ENCODE data around the gene WNT3. TPM values are rescaled to one million over a fixed set of nuclear protein-coding genes. Genes with fewer than 3 reads are reported as not detected.
"Not testable (repeated sequence)": the region's sequence is repeated elsewhere in the genome, so short reads cannot be mapped to it uniquely, and the experiment has no call there.

The WNT3 gene
- total and polyA plus RNA-seq, 4 experiments from 2014 or later, result not detected

DNA sequence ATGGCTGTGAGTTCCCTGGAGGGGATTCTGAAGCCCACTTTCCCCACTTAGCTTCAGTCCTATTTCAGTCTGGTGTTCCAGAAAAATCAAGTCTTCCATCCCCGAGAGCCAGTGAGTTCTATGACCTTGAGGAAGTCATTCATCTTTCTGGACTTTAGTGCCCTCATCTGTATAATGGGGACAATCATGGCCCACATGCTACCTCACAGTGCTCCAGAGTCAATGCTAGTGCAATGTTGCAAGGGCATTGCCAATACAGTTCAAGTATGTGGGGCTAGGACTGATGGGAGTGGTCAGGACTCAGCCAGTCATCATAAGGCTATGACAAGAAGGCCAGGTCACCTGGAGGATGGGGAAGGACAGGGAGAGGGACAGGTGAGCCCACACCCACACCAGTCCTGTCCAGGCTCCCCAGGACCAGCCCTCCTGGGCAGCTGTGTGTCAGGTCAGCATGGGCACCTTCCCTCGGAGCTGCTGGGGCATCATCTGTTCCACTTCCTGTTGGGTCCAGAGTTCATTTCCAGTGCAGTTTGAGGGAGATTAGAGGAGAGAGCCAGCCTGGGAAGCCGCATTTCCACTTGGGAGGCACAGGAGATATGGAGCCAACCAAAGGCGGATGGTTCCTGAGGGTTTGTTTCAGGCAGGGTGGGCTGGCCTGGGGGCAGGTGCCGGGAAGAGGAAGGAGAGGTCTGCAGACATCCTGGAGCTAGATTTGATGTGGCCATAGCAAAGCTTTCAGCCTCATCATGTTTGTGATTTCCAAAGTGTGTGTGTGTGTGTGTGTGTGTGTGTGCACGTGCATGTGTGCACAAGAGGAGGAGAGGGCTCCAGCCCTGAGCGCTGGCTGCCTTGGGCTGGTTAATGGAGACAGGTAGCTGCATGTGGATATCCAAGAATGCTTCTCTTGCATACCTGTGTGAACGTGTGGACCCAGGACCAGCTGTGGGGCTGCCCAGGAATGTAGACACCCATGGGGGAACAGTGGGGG, 29.0 kb upstream of the WNT3 start:
- H3K4me1 Mint-ChIP-seq, result peaks cover 4 to 15% (median 10%) of the 10 kb centered on the region in 4 donors
- peaks cover 2 to 18% (median 12%) of the 10 kb centered on the region in 8 donors for H3K9me3 Mint-ChIP-seq
- intact Hi-C loops (cut with micrococcal nuclease), result no loop called here
- no peak for DNase-seq
- H3K36me3 ChIP-seq (ENCODE audit: insufficient read depth, low read length), result no peaks in the 10 kb centered on the region
- CTCF ChIA-PET (ENCODE audit: partially characterized antibody), result no interaction called here
- peaks cover 39 to 55% of the 10 kb centered on the region in 2 donors for H3K27me3 Mint-ChIP-seq
- no peak overlapping the region for H3K4me3 ChIP-seq (ENCODE audit: low read length in 2 of 2)
- H3K4me3 Mint-ChIP-seq, result no peak overlapping the region
- H3K9me3 ChIP-seq (ENCODE audit: control insufficient read depth in 1 of 2, low read length in 2 of 2), result peaks cover 0 to 10% of the 10 kb centered on the region in 2 donors
- H3K27ac Mint-ChIP-seq, result no peak overlapping the region
- H3K27ac ChIP-seq (ENCODE audit: low read depth, low read length), result no peak overlapping the region
- H3K36me3 Mint-ChIP-seq, result peaks cover 3% of the 10 kb centered on the region in 2 donors
- POLR2A ChIA-PET (ENCODE audit: partially characterized antibody), result no interaction called here
- H3K4me1 ChIP-seq (ENCODE audit: insufficient read depth, low read length), result peaks cover 8% of the 10 kb centered on the region
- peaks cover 22% of the 10 kb centered on the region for H3K27me3 ChIP-seq (ENCODE audit: insufficient read depth, low read length)

GRCh38 chr17:46842835-46843234, 24.3 kb upstream of the WNT3 start:
- POLR2A ChIA-PET (ENCODE audit: partially characterized antibody), result interaction anchor here (1.2 kb wide), 1 partner anchor 98 kb away, joined by 3 read pairs; no protein-coding TSS in a partner anchor
- no peak for DNase-seq
- Mint-ChIP-seq H3K27ac (no peak overlapping the region), H3K27me3 (peaks cover 33 to 41% of the 10 kb centered on the region in 2 donors), H3K9me3 (peaks cover 2 to 23% (median 16%) of the 10 kb centered on the region in 8 donors), H3K4me3 (peak overlapping the region in 1 of 8 donors; percentile 66), H3K4me1 (peaks cover 0 to 5% (median under 1%) of the 10 kb centered on the region in 4 donors), H3K36me3 (peaks cover 3% of the 10 kb centered on the region in 2 donors)
- Histone ChIP-seq H3K36me3 (ENCODE audit: insufficient read depth, low read length) (no peaks in the 10 kb centered on the region), H3K27me3 (ENCODE audit: insufficient read depth, low read length) (peaks cover 9% of the 10 kb centered on the region), H3K9me3 (ENCODE audit: control insufficient read depth in 1 of 2, low read length in 2 of 2) (peaks cover 0 to 10% of the 10 kb centered on the region in 2 donors), H3K27ac (ENCODE audit: low read depth, low read length) (no peak overlapping the region), H3K4me1 (ENCODE audit: insufficient read depth, low read length) (no peaks in the 10 kb centered on the region), H3K4me3 (ENCODE audit: low read length in 2 of 2) (no peak overlapping the region)
- intact Hi-C loops (cut with micrococcal nuclease), result no loop called here
- CTCF ChIA-PET (ENCODE audit: partially characterized antibody), result interaction anchor here (1.2 to 2.3 kb wide), 7 partner anchors 10 to 100 kb away, joined by 4 to 9 read pairs (median 6); no protein-coding TSS in a partner anchor

DNA sequence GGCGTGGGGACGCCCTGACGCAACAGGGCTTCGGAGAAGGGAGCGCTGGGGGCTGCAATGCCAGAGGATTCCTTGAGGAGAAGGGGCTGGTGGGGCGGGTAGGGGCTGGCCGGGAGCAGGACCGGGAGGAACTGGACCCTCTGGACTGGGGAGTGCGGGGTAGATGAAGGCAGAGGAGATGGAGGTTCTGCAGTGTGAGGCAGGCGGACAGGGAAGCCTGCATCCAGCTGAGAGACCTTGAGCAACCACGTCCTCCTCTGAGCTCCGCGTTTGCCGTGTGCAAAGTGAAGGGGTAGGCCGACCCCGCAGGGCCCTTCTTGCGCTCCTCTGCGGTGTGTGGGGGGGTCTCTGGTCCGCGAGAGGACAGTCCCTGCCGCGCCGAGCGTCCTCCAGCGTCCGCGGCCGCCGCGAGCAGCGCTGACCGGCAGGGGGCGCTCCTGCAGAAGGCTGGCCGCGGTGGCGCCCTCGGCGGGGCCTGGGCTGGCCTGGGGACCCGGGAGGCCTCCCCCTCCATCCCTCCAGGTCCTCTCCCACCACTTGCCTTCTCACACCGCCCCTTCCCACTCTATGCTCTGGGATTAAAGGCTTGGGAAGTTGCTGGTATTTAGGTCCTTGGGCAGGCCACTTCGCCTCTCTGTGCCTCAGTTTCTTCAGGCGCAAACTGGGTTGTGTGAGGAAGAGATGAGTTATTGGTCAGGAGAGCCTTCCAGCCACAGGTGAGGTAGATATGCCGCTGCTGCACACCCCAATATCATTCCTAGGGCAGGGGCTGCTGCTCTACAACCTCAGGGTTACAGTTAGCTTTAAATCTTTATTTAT, 23.3 kb upstream of the WNT3 start:
- no peak overlapping the region for H3K4me3 Mint-ChIP-seq
- intact Hi-C loops (cut with micrococcal nuclease), result loop anchor here (1.0 kb wide), 1 partner anchor 99 kb away; no protein-coding TSS in a partner anchor

GRCh38 chr17:46840596-46840995, 22.1 kb upstream of the WNT3 start:
- CTCF ChIA-PET (ENCODE audit: partially characterized antibody), result interaction anchor here (1.1 kb wide), 1 partner anchor 10 kb away, joined by 4 read pairs; no protein-coding TSS in a partner anchor
- DNase-seq; H3K4me1 Mint-ChIP-seq; H3K27ac ChIP-seq (ENCODE audit: low read depth, low read length); H3K4me1 ChIP-seq (ENCODE audit: insufficient read depth, low read length); POLR2A ChIA-PET (ENCODE audit: partially characterized antibody); H3K36me3 Mint-ChIP-seq; intact Hi-C loops (cut with micrococcal nuclease); H3K4me3 ChIP-seq (ENCODE audit: low read length in 2 of 2); H3K27me3 ChIP-seq (ENCODE audit: insufficient read depth, low read length); H3K36me3 ChIP-seq (ENCODE audit: insufficient read depth, low read length); H3K27ac Mint-ChIP-seq: not testable (repeated sequence)
- Mint-ChIP-seq H3K4me3 (peak overlapping the region in 1 of 8 donors; percentile 41), H3K9me3 (peaks cover 2 to 23% (median 16%) of the 10 kb centered on the region in 8 donors), H3K27me3 (peaks cover 24 to 37% of the 10 kb centered on the region in 2 donors)
- peaks cover 0 to 10% of the 10 kb centered on the region in 2 donors for H3K9me3 ChIP-seq (ENCODE audit: control insufficient read depth in 1 of 2, low read length in 2 of 2)

More for the DNA sequence above, 23.3 kb upstream of the WNT3 start:
- Histone ChIP-seq H3K4me1 (ENCODE audit: insufficient read depth, low read length) (no peaks in the 10 kb centered on the region), H3K4me3 (ENCODE audit: low read length in 2 of 2) (no peak overlapping the region), H3K9me3 (ENCODE audit: control insufficient read depth in 1 of 2, low read length in 2 of 2) (peaks cover 0 to 10% of the 10 kb centered on the region in 2 donors), H3K27ac (ENCODE audit: low read depth, low read length) (no peak overlapping the region), H3K36me3 (ENCODE audit: insufficient read depth, low read length) (no peaks in the 10 kb centered on the region), H3K27me3 (ENCODE audit: insufficient read depth, low read length) (peaks cover 9% of the 10 kb centered on the region)
- peaks cover 30 to 37% of the 10 kb centered on the region in 2 donors for H3K27me3 Mint-ChIP-seq
- no peak overlapping the region for H3K27ac Mint-ChIP-seq
- POLR2A ChIA-PET (ENCODE audit: partially characterized antibody), result interaction anchor here (0.6 to 1.2 kb wide), 2 partner anchors 99 to 121 kb away, joined by 3 to 4 read pairs; no protein-coding TSS in a partner anchor
- H3K4me1 Mint-ChIP-seq, result peaks cover 0 to 5% (median under 1%) of the 10 kb centered on the region in 4 donors
- CTCF ChIA-PET (ENCODE audit: partially characterized antibody), result interaction anchor here (1.1 to 2.3 kb wide), 8 partner anchors 8 to 101 kb away, joined by 4 to 9 read pairs (median 6); no protein-coding TSS in a partner anchor
- DNase-seq, result no peak
- H3K36me3 Mint-ChIP-seq, result peaks cover 3% of the 10 kb centered on the region in 2 donors
- H3K9me3 Mint-ChIP-seq, result peaks cover 2 to 23% (median 16%) of the 10 kb centered on the region in 8 donors

- H3K9me3 Mint-ChIP-seq, result peaks cover under 1 to 23% (median 15%) of the 10 kb centered on the region in 8 donors
- ChIA-PET POLR2A (ENCODE audit: partially characterized antibody) (no interaction called here), CTCF (ENCODE audit: partially characterized antibody) (no interaction called here)
- no peak overlapping the region for H3K27ac Mint-ChIP-seq
- H3K27ac ChIP-seq (ENCODE audit: low read depth, low read length), result no peak overlapping the region
- no peak overlapping the region for H3K4me3 ChIP-seq (ENCODE audit: low read length in 2 of 2)
- H3K36me3 ChIP-seq (ENCODE audit: insufficient read depth, low read length), result no peaks in the 10 kb centered on the region
- H3K27me3 Mint-ChIP-seq, result peaks cover 24 to 34% of the 10 kb centered on the region in 2 donors
- intact Hi-C loops (cut with micrococcal nuclease), result no loop called here
- H3K4me1 Mint-ChIP-seq, result peaks cover 0 to 10% (median 3%) of the 10 kb centered on the region in 4 donors
- H3K4me3 Mint-ChIP-seq, result no peak overlapping the region
- H3K27me3 ChIP-seq (ENCODE audit: insufficient read depth, low read length), result peaks cover 7% of the 10 kb centered on the region
- no peak for DNase-seq
- H3K36me3 Mint-ChIP-seq, result peaks cover 3% of the 10 kb centered on the region in 2 donors
- no peaks in the 10 kb centered on the region for H3K4me1 ChIP-seq (ENCODE audit: insufficient read depth, low read length)
- H3K9me3 ChIP-seq (ENCODE audit: control insufficient read depth in 1 of 2, low read length in 2 of 2), result peaks cover 0 to 10% of the 10 kb centered on the region in 2 donors
These were observed 20.7 kb upstream of the WNT3 start for GRCh38 chr17:46839211-46839610.

GRCh38 chr17:46837521-46837920, 19.0 kb upstream of the WNT3 start:
- ChIA-PET POLR2A (ENCODE audit: partially characterized antibody) (no interaction called here), CTCF (ENCODE audit: partially characterized antibody) (no interaction called here)
- Histone ChIP-seq H3K27me3 (ENCODE audit: insufficient read depth, low read length) (peaks cover 7% of the 10 kb centered on the region), H3K4me1 (ENCODE audit: insufficient read depth, low read length) (no peaks in the 10 kb centered on the region), H3K27ac (ENCODE audit: low read depth, low read length) (no peak overlapping the region), H3K36me3 (ENCODE audit: insufficient read depth, low read length) (no peaks in the 10 kb centered on the region), H3K4me3 (ENCODE audit: low read length in 2 of 2) (no peak overlapping the region), H3K9me3 (ENCODE audit: control insufficient read depth in 1 of 2, low read length in 2 of 2) (no peaks in the 10 kb centered on the region)
- H3K4me1 Mint-ChIP-seq, result peaks cover 0 to 10% (median 3%) of the 10 kb centered on the region in 4 donors
- no peak overlapping the region for H3K4me3 Mint-ChIP-seq
- peaks cover 0 to 8% (median 3%) of the 10 kb centered on the region in 8 donors for H3K9me3 Mint-ChIP-seq
- no peak overlapping the region for H3K27ac Mint-ChIP-seq
- no peaks in the 10 kb centered on the region for H3K36me3 Mint-ChIP-seq
- H3K27me3 Mint-ChIP-seq, result peaks cover 20 to 29% of the 10 kb centered on the region in 2 donors
- intact Hi-C loops (cut with micrococcal nuclease), result no loop called here
- no peak for DNase-seq

All from CD4-positive, alpha-beta memory T cell (primary cell).